ENCODE results near the gene SEC14L5.

The SEC14L5 gene

GRCh38 chr16:5007256-5007655, 49.1 kb downstream of the SEC14L5 start:
- no peak overlapping the region for H3K4me3 ChIP-seq (ENCODE audit: control insufficient read depth, low read depth, low read length)
- no peak for TF ChIP-seq CTCF (IDR thresholded peaks at IDR 0.05; ENCODE audit: control insufficient read depth, insufficient read depth, low read depth, low read length, missing control alignments)
- DNase-seq (ENCODE audit: low read depth): no peak

GRCh38 chr16:5008311-5008731, 50.2 kb downstream of the SEC14L5 start:
- DNase-seq (ENCODE audit: low read depth): no peak
- no peak for TF ChIP-seq CTCF (IDR thresholded peaks at IDR 0.05; ENCODE audit: control insufficient read depth, insufficient read depth, low read depth, low read length, missing control alignments)

GRCh38 chr16:5010576-5011329, 52.6 kb downstream of the SEC14L5 start:
- no peak overlapping the region for H3K4me3 ChIP-seq (ENCODE audit: control insufficient read depth, low read depth, low read length)
- no peak for TF ChIP-seq CTCF (IDR thresholded peaks at IDR 0.05; ENCODE audit: control insufficient read depth, insufficient read depth, low read depth, low read length, missing control alignments)
- DNase-seq (ENCODE audit: low read depth): no peak

More at GRCh38 chr16:5008311-5008731, 50.2 kb downstream of the SEC14L5 start:
- no peak overlapping the region for H3K4me3 ChIP-seq (ENCODE audit: control insufficient read depth, low read depth, low read length)

GRCh38 chr16:5011637-5012036, 53.5 kb downstream of the SEC14L5 start:
- DNase-seq (ENCODE audit: low read depth): no peak
- TF ChIP-seq CTCF (IDR thresholded peaks at IDR 0.05; ENCODE audit: control insufficient read depth, insufficient read depth, low read depth, low read length, missing control alignments): no peak
- no peak overlapping the region for H3K4me3 ChIP-seq (ENCODE audit: control insufficient read depth, low read depth, low read length)

GRCh38 chr16:5012887-5013286, 54.8 kb downstream of the SEC14L5 start:
- no peak overlapping the region for H3K4me3 ChIP-seq (ENCODE audit: control insufficient read depth, low read depth, low read length)
- DNase-seq (ENCODE audit: low read depth): no peak
- no peak for TF ChIP-seq CTCF (IDR thresholded peaks at IDR 0.05; ENCODE audit: control insufficient read depth, insufficient read depth, low read depth, low read length, missing control alignments)

- no peak overlapping the region for H3K4me3 ChIP-seq (ENCODE audit: control insufficient read depth, low read depth, low read length)
- no peak for DNase-seq (ENCODE audit: low read depth)
- TF ChIP-seq CTCF (IDR thresholded peaks at IDR 0.05; ENCODE audit: control insufficient read depth, insufficient read depth, low read depth, low read length, missing control alignments): no peak
These were observed 57.2 kb downstream of the SEC14L5 start for GRCh38 chr16:5015351-5015750.

Data from AG09309 (cell line).